ENCODE data around the gene SF3B2.
"Not testable (repeated sequence)": the region's sequence is repeated elsewhere in the genome, so short reads cannot be mapped to it uniquely, and the experiment has no call there.

The SF3B2 gene

GRCh38 chr11:66111158-66111557 is 59.0 kb downstream of the SF3B2 start:
- no peak for TF ChIP-seq CTCF (conservative IDR thresholded peaks at IDR 0.05)
- no peak overlapping the region for H3K27ac ChIP-seq

- H3K27ac ChIP-seq, result no peak overlapping the region
- TF ChIP-seq CTCF (conservative IDR thresholded peaks at IDR 0.05), result no peak
Observed at GRCh38 chr11:66112041-66112491, 59.9 kb downstream of the SF3B2 start.

- no peak overlapping the region for H3K27ac ChIP-seq
Observed at GRCh38 chr11:66112601-66113499, 60.7 kb downstream of the SF3B2 start.

GRCh38 chr11:66114957-66115356 is 62.8 kb downstream of the SF3B2 start:
- not testable (repeated sequence) for H3K27ac ChIP-seq

More at GRCh38 chr11:66112601-66113499, 60.7 kb downstream of the SF3B2 start:
- TF ChIP-seq CTCF (conservative IDR thresholded peaks at IDR 0.05), result no peak

- H3K27ac ChIP-seq, result no peak overlapping the region
- TF ChIP-seq CTCF (conservative IDR thresholded peaks at IDR 0.05), result no peak
Observed at GRCh38 chr11:66115638-66116301, 63.6 kb downstream of the SF3B2 start.

- no peak overlapping the region for H3K27ac ChIP-seq
- TF ChIP-seq CTCF (conservative IDR thresholded peaks at IDR 0.05), result no peak
Observed at GRCh38 chr11:66116576-66117361, 64.6 kb downstream of the SF3B2 start.

- peak overlapping the region; percentile 6; the same call in 1 of the 2 replicates for H3K27ac ChIP-seq
- TF ChIP-seq CTCF (conservative IDR thresholded peaks at IDR 0.05), result no peak
Observed at GRCh38 chr11:66118847-66119246, 66.7 kb downstream of the SF3B2 start.

All from VCaP (cell line).